Right atrium auricular region (tissue), 2 donors: ENCODE measurements around the gene KLHL2. TPM values are rescaled to one million over a fixed set of nuclear protein-coding genes. Genes with fewer than 3 reads are reported as not detected.

Experiments used
- DNase-seq: peaks from one replicate; pipeline ENCODE4 v3.0.0-alpha.2; 2019; ENCODE audit warnings: low spot score
- H3K27ac ChIP-seq, 2 donors: fragments of 200-600 bp; sonication (generic); 1 replicate in 1 of 2; 2 replicates in 1 of 2; pipeline ENCODE4 v1.5.1; 2016 to 2019
- H3K27me3 ChIP-seq, 2 donors: fragments of 200-600 bp; sonication (generic); one replicate each; pipeline versions ENCODE4 v1.5.1 to v1.6.0; 2017 to 2019
- H3K36me3 ChIP-seq: fragments of 200-600 bp; sonication (generic); one replicate; pipeline ENCODE4 v1.5.1; 2016
- H3K4me1 ChIP-seq, 2 donors: fragments of 200-600 bp; sonication (generic); one replicate each; pipeline versions ENCODE4 v1.5.1 to v1.6.0; 2017 to 2019
- H3K4me3 ChIP-seq, 2 donors: fragments of 200-600 bp; sonication (generic); 1 replicate in 1 of 2; 2 replicates in 1 of 2; pipeline ENCODE4 v1.5.1; 2017 to 2019; ENCODE audit warnings: mild to moderate bottlenecking in 1 of 2, moderate library complexity in 1 of 2
- H3K9me3 ChIP-seq, 2 donors: fragments of 200-600 bp; sonication (generic); one replicate each; pipeline ENCODE4 v1.5.1; 2019
- CTCF ChIP-seq, 2 donors: fragments of 200-600 bp; sonication (generic); IDR thresholded peaks; one replicate each; pipeline ENCODE4 v1.5.1; 2019; ENCODE audit warnings: antibody characterized with exemption in 2 of 2
- total RNA-seq, 2 donors: library from RNA; depleted of rRNA; stranded (reverse); fragments of >200 nt; gene quantifications; one replicate each; pipeline ENCODE4 v1.1.0, GENCODE V29; 2016

Gene KLHL2
- total RNA-seq, 2 donors from 2014 or later = 7.6 to 9.0 TPM

GRCh38 chr4:165370530-165370929 lies 163.2 kb downstream of the KLHL2 start:
- TF ChIP-seq CTCF (IDR thresholded peaks at IDR 0.05) = no peak
- no peaks in the 10 kb centered on the region for H3K4me1 ChIP-seq
- no peak overlapping the region for H3K4me3 ChIP-seq
- peaks cover 0 to 12% of the 10 kb centered on the region in 2 donors for H3K9me3 ChIP-seq
- H3K27ac ChIP-seq = no peak overlapping the region
- H3K36me3 ChIP-seq = no peaks in the 10 kb centered on the region
- no peak for DNase-seq
- no peaks in the 10 kb centered on the region for H3K27me3 ChIP-seq

Other genes with a start within 250 kb of the KLHL2 start
- gene TRIM61, start 229.9 kb upstream of the KLHL2 start, total RNA-seq = 1 to 10 TPM in 1 of 2 donors, under 1 TPM in 1; 0.79 to 1.1 TPM
- gene TRIM60, start 175.6 kb upstream of the KLHL2 start, total RNA-seq = not detected
- not detected for gene TRIM75, start 153.7 kb upstream of the KLHL2 start, total RNA-seq
- 10 to 100 TPM; 13.6 to 14.6 TPM for gene TMEM192, start 94.7 kb upstream of the KLHL2 start, total RNA-seq
- 10 to 100 TPM; 11.3 to 20.3 TPM for gene MSMO1, start 120.1 kb downstream of the KLHL2 start, total RNA-seq
- gene CPE, start 171.4 kb downstream of the KLHL2 start, total RNA-seq = 10 to 100 TPM; 56.8 to 93.6 TPM